H1 (cell line): ENCODE data around the gene TBC1D22A. TPM values are rescaled to one million over a fixed set of nuclear protein-coding genes. Genes with fewer than 3 reads are reported as not detected.

Source experiments
- HDAC2 ChIP-seq, 2 experiments: fragments of 300-600 bp in 1 of 2; sonication (generic) in 1 of 2; IDR thresholded peaks; 2 replicates each; pipeline ENCODE4 v1.6.1; 2011 to 2012; ENCODE audit warnings: low read depth in 2 of 2, low read length in 2 of 2, mild to moderate bottlenecking in 2 of 2, moderate library complexity in 2 of 2, borderline replicate concordance in 1 of 2, inconsistent platforms in 1 of 2
- PHF8 ChIP-seq: fragments of 200-600 bp; sonication (generic); conservative IDR thresholded peaks from 2 replicates; pipeline ENCODE4 v1.7.1; 2012; ENCODE audit warnings: low read depth, mild to moderate bottlenecking, inconsistent platforms, low read length, moderate library complexity
- RAD21 ChIP-seq, 2 experiments: IDR thresholded peaks in 1 of 2; conservative IDR thresholded peaks in 1 of 2; 2 replicates each; pipeline ENCODE4 v1.6.1; 2011; ENCODE audit warnings: low read depth in 2 of 2, low read length in 2 of 2, improper control_type of control experiment in 1 of 2, inconsistent platforms in 1 of 2, mild to moderate bottlenecking in 1 of 2, moderate library complexity in 1 of 2
- TCF12 ChIP-seq: IDR thresholded peaks from 2 replicates; pipeline ENCODE4 v1.6.1; 2011; ENCODE audit warnings: low read depth, mild to moderate bottlenecking, low read length
- polyA plus RNA-seq, 7 experiments: library from polyadenylated mRNA; depleted of rRNA in 3 of 7; stranded (reverse) in 5 of 7; unstranded in 2 of 7; fragments of >200 nt in 5 of 7; fragments of 200-250 nt in 2 of 7; gene quantifications; 1 replicate in 5 of 7; 2 replicates in 1 of 7; 4 replicates in 1 of 7; pipeline versions ENCODE4 v1.2.1 to v1.2.3, GENCODE V29; 2011 to 2013; ENCODE audit warnings: missing spikeins in 2 of 7, mixed read lengths in 2 of 7
- total RNA-seq: library from RNA; stranded (reverse); fragmentation: NEBNext Ultra II Directional; extraction: Animal tissue kit (Norgen Biotek cat#: 25700); gene quantifications from 2 replicates; pipeline ENCODE4 v1.2.1, GENCODE V29; 2021

Gene TBC1D22A
- total and polyA plus RNA-seq, 2 of the 8 experiments (the other 6 are each of a cell fraction or from before 2014, with no cell fraction given): 11.9 to 18.4 TPM

GRCh38 chr22:47115921-47116320 is 353.5 kb downstream of the TBC1D22A start (continued):
- TF ChIP-seq HDAC2 (IDR thresholded peaks at IDR 0.05; ENCODE audit: borderline replicate concordance in 1 of 2, low read depth in 2 of 2, low read length in 2 of 2) (no peak), TCF12 (no peak), PHF8 (no peak), RAD21 (IDR thresholded peaks at IDR 0.05 in 1 of 2, conservative IDR thresholded peaks at IDR 0.05 in 1 of 2; ENCODE audit: low read depth in 2 of 2, low read length in 2 of 2) (no peak)
